Activated T-helper 2 cell treated with anti-CD3 and anti-CD28 coated beads, Interferon-gamma antibody, Interleukin-2, Interleukin-4, amounts not matched to agents 10 μg/mL and 5 μg/mL and 100 μg/mL, durations not matched to agents 14 hours and 24 hours and 36 hours (primary cell): ENCODE data around the gene TMEM30A. TPM values are rescaled to one million over a fixed set of nuclear protein-coding genes. Genes with fewer than 3 reads are reported as not detected.
A peak's percentile ranks its signal among the peaks of the same experiment; 100 is the strongest.

Source experiments
- DNase-seq: peaks from one replicate; pipeline ENCODE4 v3.0.0; 2021; ENCODE audit warnings: low spot score
- H3K27ac Mint-ChIP-seq: one replicate; pipeline ENCODE4 v1.8.0; 2021; ENCODE audit warnings: mixed read lengths
- H3K27me3 Mint-ChIP-seq: one replicate; pipeline ENCODE4 v1.8.0; 2021; ENCODE audit warnings: low read depth, mixed read lengths
- H3K36me3 Mint-ChIP-seq: one replicate; pipeline ENCODE4 v1.8.0; 2021; ENCODE audit warnings: low read depth, mixed read lengths
- H3K4me1 Mint-ChIP-seq: one replicate; pipeline ENCODE4 v1.8.0; 2021; ENCODE audit warnings: low read depth, mixed read lengths
- H3K4me3 Mint-ChIP-seq: one replicate; pipeline ENCODE4 v1.8.0; 2021; ENCODE audit warnings: low read depth, mild to moderate bottlenecking, moderate library complexity, mixed read lengths
- H3K9me3 Mint-ChIP-seq: one replicate; pipeline ENCODE4 v1.8.0; 2021; ENCODE audit warnings: mixed read lengths
- intact Hi-C: fragments of 100-400 bp; cut with micrococcal nuclease; formaldehyde crosslinking; loops from one replicate; pipeline ENCODE4 v1.15.1; 2023
- total RNA-seq: library from RNA; stranded (reverse); gene quantifications from 2 replicates; pipeline ENCODE4 v1.2.3, GENCODE V29; 2022

Gene TMEM30A
- total RNA-seq, 1 donor from 2014 or later, result 61.6 TPM

GRCh38 chr6:75217193-75217592 lies 67.4 kb downstream of the TMEM30A start:
- intact Hi-C loops, result no loop called here
- H3K9me3 Mint-ChIP-seq, result no peaks in the 10 kb centered on the region
- no peaks in the 10 kb centered on the region for H3K36me3 Mint-ChIP-seq
- H3K27me3 Mint-ChIP-seq, result peaks cover 13% of the 10 kb centered on the region
- H3K4me3 Mint-ChIP-seq, result no peak overlapping the region
- peaks cover 12% of the 10 kb centered on the region for H3K4me1 Mint-ChIP-seq
- DNase-seq, result no peak
- H3K27ac Mint-ChIP-seq, result peak overlapping the region; percentile 74

DNA sequence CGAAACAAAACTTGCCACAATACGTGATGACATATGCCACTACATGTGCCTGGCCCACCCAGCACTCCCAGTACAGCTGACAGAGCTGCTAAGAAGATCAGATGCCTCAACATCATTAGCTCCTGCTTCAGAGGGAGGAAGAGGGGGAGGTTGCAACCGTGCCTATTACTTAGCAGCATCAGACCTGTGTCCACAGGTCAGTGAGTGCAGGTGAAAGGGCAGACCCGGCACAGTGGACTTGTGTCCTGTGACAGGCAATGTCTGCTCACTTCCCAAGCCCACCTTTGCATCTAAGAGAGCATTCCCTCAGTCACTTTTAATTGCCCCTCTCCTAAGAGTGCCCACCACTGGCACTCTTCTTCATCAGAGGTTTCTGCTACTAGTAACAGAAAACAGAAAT lies 69.3 kb downstream of the TMEM30A start:
- no peaks in the 10 kb centered on the region for H3K9me3 Mint-ChIP-seq
- DNase-seq, result no peak
- H3K4me1 Mint-ChIP-seq, result peaks cover 16% of the 10 kb centered on the region
- H3K36me3 Mint-ChIP-seq, result no peaks in the 10 kb centered on the region
- H3K27ac Mint-ChIP-seq, result no peak overlapping the region
- H3K27me3 Mint-ChIP-seq, result peaks cover 20% of the 10 kb centered on the region
- no peak overlapping the region for H3K4me3 Mint-ChIP-seq
- intact Hi-C loops, result no loop called here

DNA sequence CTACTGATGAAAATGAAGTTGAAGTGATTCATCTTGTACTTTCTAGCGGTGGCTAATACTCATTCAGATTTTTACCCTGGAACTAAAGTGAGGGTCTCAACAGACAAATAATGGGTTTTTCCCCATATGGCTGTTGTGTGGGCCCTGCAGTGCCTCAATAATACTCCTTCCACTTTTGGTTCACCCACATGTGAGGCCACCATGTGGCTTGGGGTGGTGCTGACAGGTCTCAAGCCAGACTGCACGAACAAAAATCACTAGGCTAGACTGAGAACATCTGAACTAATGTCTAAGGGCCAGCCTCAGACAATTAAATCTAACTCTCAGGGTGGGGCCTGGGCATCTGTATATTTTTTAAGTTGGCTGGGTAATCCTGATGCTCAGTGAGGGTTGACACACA lies 70.9 kb downstream of the TMEM30A start:
- no peak overlapping the region for H3K4me3 Mint-ChIP-seq
- intact Hi-C loops, result loop anchor here (5.0 kb wide), 1 partner anchor 314 kb away; no protein-coding TSS in a partner anchor
- peaks cover 29% of the 10 kb centered on the region for H3K27me3 Mint-ChIP-seq
- no peaks in the 10 kb centered on the region for H3K9me3 Mint-ChIP-seq
- DNase-seq, result no peak
- H3K27ac Mint-ChIP-seq, result no peak overlapping the region
- H3K4me1 Mint-ChIP-seq, result peaks cover 21% of the 10 kb centered on the region
- no peaks in the 10 kb centered on the region for H3K36me3 Mint-ChIP-seq

- peaks cover 35% of the 10 kb centered on the region for H3K27me3 Mint-ChIP-seq
- no peaks in the 10 kb centered on the region for H3K9me3 Mint-ChIP-seq
- no peak overlapping the region for H3K27ac Mint-ChIP-seq
Observed at GRCh38 chr6:75213112-75213511, 71.5 kb downstream of the TMEM30A start.

GRCh38 chr6:75211920-75212590 lies 72.5 kb downstream of the TMEM30A start:
- no peaks in the 10 kb centered on the region for H3K9me3 Mint-ChIP-seq
- H3K4me3 Mint-ChIP-seq, result no peak overlapping the region
- peaks cover 25% of the 10 kb centered on the region for H3K4me1 Mint-ChIP-seq
- H3K36me3 Mint-ChIP-seq, result no peaks in the 10 kb centered on the region
- no peak for DNase-seq
- H3K27ac Mint-ChIP-seq, result no peak overlapping the region
- intact Hi-C loops, result loop anchor here (2.0 to 5.0 kb wide), 2 partner anchors 315 to 1241 kb away; no protein-coding TSS in a partner anchor
- H3K27me3 Mint-ChIP-seq, result peaks cover 43% of the 10 kb centered on the region

More at GRCh38 chr6:75213112-75213511, 71.5 kb downstream of the TMEM30A start:
- Mint-ChIP-seq H3K4me3 (no peak overlapping the region), H3K36me3 (no peaks in the 10 kb centered on the region), H3K4me1 (peaks cover 24% of the 10 kb centered on the region)
- intact Hi-C loops, result loop anchor here (5.0 kb wide), 1 partner anchor 314 kb away; no protein-coding TSS in a partner anchor
- DNase-seq, result no peak

- Mint-ChIP-seq H3K4me1 (peaks cover 28% of the 10 kb centered on the region), H3K27me3 (peaks cover 51% of the 10 kb centered on the region), H3K4me3 (no peak overlapping the region), H3K36me3 (no peaks in the 10 kb centered on the region), H3K9me3 (no peaks in the 10 kb centered on the region), H3K27ac (no peak overlapping the region)
- intact Hi-C loops, result loop anchor here (2.0 to 5.0 kb wide), 2 partner anchors 316 to 1240 kb away; no protein-coding TSS in a partner anchor
- DNase-seq, result peak; percentile 33
Observed at GRCh38 chr6:75210885-75211739, 73.5 kb downstream of the TMEM30A start.

DNA sequence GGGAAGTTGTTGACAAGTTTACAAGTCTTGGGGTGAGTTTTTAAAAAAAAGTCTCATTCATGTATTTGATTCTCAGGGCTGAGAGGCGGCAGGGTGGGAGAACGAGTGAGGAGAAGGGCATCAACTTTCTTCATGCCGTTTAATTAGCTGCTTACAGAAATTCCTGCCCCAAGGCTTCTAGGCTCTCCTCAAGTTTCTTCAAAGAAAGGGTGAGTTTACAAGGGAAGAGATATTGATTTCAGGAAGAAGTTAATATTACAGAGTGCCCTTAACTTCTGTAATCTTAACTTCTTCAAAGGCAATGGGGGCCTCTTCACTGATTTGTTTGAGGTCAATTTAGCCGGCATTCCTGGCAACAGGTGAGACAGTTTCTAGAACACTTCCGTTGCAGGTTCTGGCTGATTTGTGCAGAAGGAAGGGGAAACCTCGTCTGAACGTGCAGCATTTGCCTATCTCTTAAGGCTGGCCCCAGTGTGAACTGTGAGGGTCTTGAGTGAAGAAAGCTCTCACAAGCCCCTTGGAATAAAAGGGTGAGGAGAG lies 75.3 kb downstream of the TMEM30A start:
- DNase-seq, result no peak
- Mint-ChIP-seq H3K9me3 (no peaks in the 10 kb centered on the region), H3K4me3 (no peak overlapping the region), H3K36me3 (no peaks in the 10 kb centered on the region), H3K4me1 (peaks cover 42% of the 10 kb centered on the region), H3K27ac (no peak overlapping the region), H3K27me3 (peaks cover 65% of the 10 kb centered on the region)
- intact Hi-C loops, result loop anchor here (1.0 to 10.0 kb wide), 4 partner anchors 274 to 1470 kb away; no protein-coding TSS in a partner anchor

DNA sequence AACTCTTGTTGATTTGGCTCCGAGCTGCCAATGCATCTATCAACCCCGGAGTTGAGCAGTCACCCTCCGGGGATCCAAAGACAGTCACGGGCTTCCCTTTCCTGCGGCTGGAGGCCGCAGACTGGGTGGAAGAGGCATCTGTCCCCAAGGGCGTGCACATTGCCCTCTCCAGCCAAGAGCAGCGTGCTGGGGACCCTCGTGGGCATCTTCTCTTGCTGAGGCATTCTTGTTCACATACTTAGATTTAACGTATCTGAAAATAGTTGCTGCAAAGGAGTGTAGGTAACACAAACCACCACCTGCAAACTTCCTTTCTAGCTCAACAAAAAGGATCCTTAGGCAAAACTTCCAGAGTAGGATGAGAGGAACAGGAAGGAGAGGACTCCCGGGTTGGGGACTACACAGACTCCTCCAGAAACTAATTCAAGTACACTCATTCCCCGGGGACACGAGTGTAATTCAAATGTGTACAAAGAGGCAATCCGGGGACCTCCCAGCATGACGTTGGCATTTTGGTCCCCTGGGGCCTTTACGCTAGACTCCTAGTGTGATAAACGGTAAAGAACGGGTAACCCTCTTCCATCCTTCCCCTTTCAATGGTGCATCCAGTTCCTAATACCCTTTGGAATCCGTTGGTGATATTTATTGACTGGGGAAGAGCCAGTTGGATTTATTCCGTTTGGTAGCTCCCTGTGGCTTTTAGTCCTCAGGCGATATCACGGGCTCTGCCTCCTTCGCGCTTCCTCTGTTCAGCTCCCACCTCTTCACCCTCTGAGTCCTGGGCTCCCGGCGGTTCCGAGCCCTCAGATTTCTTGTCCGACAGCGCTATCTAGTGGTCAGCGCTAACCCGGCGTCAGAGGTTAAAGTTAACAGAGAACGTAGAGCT lies 76.1 kb downstream of the TMEM30A start:
- peak overlapping the region; percentile 54 for H3K4me3 Mint-ChIP-seq
- H3K27me3 Mint-ChIP-seq, result peaks cover 72% of the 10 kb centered on the region
- no peaks in the 10 kb centered on the region for H3K9me3 Mint-ChIP-seq
- H3K36me3 Mint-ChIP-seq, result no peaks in the 10 kb centered on the region
- H3K27ac Mint-ChIP-seq, result no peak overlapping the region
- DNase-seq, result peak; percentile 70
- intact Hi-C loops, result loop anchor here (1.0 to 10.0 kb wide), 4 partner anchors 274 to 1469 kb away; no protein-coding TSS in a partner anchor
- peaks cover 45% of the 10 kb centered on the region for H3K4me1 Mint-ChIP-seq

GRCh38 chr6:75206576-75207342 lies 77.8 kb downstream of the TMEM30A start:
- Mint-ChIP-seq H3K27ac (no peak overlapping the region), H3K4me1 (peaks cover 49% of the 10 kb centered on the region), H3K27me3 (peaks cover 82% of the 10 kb centered on the region), H3K4me3 (peak overlapping the region; percentile 15), H3K9me3 (no peaks in the 10 kb centered on the region), H3K36me3 (no peaks in the 10 kb centered on the region)
- DNase-seq, result no peak
- intact Hi-C loops, result loop anchor here (10.0 kb wide), 1 partner anchor 272 kb away; no protein-coding TSS in a partner anchor

- Mint-ChIP-seq H3K4me3 (peak within 1 kb of the TSS; percentile 65), H3K27me3 (peaks cover 84% of the 10 kb centered on the region), H3K4me1 (peaks cover 46% of the 10 kb centered on the region), H3K9me3 (no peaks in the 10 kb centered on the region), H3K36me3 (no peaks in the 10 kb centered on the region), H3K27ac (no peak within 1 kb of the TSS)
- DNase-seq, result no peak
- intact Hi-C loops, result loop anchor here (2.0 to 10.0 kb wide), 2 partner anchors 121 to 271 kb away; no protein-coding TSS in a partner anchor
Observed at GRCh38 chr6:75205776-75206575, 78.6 kb downstream of the TMEM30A start, which contains the start of gene COL12A1. Gene COL12A1 (minus strand): TSS chr6:75206053. CDS start chr6:75202792, 3,261 bp downstream.
